HCEC 1CT (cell line): Measurements from ENCODE around the gene MAT2A.
"Not testable (repeated sequence)": the region's sequence is repeated elsewhere in the genome, so short reads cannot be mapped to it uniquely, and the experiment has no call there.

Source experiments
- DNase-seq: peaks from one replicate; pipeline ENCODE4 v3.0.0-alpha.2; 2017

The MAT2A gene

DNA sequence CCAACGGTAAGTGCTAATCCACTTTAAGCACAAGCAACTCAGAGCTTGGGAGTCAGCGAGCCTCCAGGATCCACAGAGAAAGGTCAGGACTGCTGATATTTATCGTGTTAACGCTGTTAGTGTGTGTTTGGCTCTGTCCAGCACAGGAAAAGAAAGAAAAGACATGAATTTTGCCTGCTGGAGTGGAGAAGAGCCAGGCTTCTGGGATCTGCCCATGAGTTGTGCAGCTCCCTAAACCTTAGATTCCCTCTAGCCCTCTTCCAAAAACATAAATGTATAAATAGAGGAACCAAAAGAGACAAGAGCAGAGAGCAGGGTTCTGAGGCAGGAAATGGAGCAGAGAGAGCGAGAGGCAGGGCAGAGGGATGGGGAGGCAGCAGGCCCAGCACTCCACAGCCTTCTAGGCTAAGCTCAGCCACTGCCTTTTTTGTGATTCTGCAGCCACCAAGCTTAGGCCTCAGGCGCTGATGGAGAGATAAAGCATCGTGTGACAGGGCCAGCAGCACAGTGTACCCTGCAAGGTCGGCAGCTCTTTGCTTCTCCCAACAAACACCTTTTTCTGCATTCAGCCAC, 14.5 kb upstream of the MAT2A start:
- no peak for DNase-seq

DNA sequence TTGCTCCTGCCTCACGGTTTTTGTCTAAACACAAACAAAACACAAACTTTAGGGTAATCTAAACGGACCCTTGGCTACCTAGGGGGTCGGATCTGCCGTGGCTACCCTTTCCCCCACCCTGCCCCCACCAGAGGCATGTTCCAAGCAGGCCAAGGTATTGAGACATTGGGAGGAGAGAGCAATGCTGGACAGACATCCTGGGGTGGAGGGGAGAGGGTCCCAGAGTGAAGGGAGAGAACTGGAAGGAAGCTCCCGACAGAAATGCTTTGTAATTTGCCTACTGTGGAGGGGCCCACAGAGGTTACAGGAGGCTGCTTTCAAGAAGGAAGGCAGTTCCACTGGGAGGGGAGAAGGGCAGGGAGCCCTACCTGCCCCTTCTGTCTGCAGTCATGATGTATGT, 13.9 kb upstream of the MAT2A start:
- DNase-seq: no peak

DNA sequence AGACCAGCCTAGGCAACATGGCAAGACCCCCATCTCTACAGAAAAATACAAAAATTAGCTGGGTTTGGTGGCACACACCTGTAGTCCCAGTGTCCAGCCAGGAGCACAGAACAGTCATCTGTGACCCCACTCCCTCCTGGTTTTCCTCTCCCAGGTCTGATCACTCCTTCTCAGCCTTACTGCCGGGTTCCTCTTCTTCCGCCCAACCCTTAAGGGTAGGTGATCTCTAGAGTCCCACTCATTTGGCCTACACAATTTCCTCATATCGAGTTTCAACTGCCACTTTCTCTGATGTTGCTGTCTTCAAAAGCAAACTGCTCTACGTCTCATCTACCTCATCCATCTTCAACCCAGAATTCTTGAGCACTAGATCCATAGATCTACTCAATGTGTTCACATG, 13.4 kb upstream of the MAT2A start:
- DNase-seq: no peak

DNA sequence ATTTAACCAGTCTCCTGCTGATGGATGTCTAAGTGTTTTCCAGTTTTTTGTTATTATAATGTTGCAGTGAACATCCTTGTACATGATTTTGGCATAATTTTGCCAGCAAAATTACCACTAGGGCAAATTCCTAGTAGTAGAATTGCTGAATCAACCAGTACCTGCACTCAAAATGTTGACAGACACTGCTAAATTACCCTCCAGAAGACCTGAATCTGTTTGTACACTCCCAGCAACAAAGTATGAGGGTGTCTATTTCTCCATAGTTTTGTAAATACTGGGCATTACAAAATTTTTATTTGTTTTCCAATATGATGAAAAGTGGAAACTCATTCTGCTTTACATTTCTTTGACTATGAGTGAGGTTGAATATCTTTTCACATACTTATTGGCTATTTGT, 11.2 kb upstream of the MAT2A start:
- no peak for DNase-seq

DNA sequence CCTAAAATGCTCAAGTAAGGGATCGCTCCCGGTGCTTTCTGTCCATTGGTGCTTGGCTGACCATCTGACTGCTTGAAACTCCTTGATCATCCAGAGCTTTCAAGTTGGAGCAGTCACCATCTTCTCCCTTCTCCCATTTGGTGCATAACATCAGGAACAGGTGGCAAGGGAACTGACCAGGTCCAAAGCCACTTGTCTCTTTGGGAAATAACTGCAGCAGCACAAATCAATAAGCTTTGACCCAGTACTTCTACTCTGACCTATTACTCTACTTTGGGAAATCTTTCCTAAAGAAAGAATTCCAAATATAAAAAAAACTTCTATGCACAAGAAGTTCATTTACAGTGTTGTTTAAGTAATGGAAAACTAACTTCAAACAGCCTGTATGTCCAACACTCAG, 10.6 kb upstream of the MAT2A start:
- no peak for DNase-seq

DNA sequence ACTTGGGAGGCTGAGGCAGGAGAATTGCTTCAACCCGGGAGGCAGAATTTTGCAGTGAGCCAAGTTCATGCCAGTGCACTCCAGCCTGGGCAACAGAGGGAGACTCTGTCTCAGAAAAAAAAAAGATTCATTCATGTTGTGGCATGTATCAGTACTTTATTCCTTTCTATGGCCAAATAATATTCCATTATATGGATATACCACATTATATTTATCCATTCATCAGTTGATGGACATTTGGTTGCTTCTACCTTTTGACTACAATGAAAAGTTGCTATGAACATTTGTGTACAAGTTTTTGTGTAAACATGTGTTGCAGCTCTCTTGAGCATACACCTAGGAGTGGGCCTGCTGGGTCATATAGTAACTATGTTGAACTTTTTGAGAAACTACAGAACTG, 9.2 kb upstream of the MAT2A start:
- no peak for DNase-seq

DNA sequence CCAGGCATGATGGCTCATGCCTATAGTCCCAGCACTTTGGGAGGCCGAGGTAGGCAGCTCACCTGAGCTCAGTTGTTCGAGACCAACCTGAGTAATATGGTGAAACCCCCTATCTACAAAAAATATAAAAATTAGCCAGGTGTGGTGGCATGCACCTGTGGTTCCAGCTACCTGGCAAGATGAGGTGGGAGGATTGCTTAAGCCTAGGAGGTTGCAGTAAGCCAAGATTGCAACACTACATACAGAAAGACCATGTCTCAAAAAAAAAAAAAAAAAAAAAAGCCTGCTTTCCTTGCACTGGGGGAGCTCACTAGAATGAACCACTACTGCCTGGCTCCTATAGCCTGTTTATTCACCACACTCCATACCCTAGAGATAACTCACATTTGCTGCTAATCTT, 7.4 kb upstream of the MAT2A start:
- DNase-seq: no peak

DNA sequence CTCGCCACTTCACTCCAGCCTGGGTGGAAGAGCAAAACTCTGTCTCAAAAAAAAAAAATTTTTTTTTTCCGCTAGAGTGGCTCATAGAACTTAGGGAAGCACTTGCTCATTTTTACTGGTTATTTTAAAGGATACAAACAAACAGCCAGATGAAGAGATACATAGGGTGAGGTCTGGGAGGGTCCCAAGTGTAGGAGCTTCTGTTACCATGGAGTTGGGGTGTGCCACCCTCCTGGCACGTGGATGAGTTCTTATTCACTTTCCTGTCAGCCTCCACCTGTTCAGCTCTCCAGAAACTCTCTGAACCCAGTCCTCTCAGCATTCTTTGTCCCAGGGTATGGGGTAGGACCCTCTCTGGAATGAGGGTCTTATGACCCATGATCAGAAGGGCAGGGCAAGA, 4.9 kb upstream of the MAT2A start:
- no peak for DNase-seq

DNA sequence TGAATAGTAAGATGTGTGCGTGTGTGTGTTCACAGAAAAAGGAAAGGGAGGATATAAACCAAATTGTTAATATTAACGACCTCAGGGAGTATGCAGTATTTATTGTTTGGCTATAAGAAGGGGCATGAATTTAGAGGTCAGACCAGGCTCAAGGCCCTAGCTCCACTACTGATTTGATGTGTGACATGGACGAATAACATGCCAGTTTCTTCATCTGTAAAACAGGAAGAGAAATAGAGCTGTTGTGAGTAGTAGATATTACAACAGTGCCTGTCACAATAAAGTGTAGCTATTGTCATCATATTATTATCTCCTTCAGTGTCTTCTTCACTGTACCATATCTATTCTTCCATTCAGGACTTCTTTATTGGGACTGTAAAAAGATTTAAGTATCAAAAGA, 4.1 kb upstream of the MAT2A start:
- no peak for DNase-seq

DNA sequence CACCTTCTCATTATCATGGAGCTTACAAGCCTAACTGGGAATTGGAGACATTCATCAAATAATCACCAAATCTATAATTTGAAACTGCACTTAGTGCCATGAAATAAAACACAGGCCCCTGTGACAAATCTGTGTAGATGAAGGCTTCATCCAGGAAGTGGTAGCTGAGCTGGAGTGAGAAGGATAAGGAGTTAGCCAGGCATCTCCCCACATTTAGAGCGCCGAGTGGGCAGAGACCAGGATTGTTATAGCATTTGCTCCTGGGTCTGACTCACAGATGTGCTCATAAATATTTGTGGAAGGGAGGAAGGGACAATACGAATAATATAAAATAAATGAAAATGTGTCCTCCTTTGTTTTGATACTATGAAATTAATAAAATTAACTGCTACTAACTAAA, 2.5 kb upstream of the MAT2A start:
- peak; percentile 72 for DNase-seq

DNA sequence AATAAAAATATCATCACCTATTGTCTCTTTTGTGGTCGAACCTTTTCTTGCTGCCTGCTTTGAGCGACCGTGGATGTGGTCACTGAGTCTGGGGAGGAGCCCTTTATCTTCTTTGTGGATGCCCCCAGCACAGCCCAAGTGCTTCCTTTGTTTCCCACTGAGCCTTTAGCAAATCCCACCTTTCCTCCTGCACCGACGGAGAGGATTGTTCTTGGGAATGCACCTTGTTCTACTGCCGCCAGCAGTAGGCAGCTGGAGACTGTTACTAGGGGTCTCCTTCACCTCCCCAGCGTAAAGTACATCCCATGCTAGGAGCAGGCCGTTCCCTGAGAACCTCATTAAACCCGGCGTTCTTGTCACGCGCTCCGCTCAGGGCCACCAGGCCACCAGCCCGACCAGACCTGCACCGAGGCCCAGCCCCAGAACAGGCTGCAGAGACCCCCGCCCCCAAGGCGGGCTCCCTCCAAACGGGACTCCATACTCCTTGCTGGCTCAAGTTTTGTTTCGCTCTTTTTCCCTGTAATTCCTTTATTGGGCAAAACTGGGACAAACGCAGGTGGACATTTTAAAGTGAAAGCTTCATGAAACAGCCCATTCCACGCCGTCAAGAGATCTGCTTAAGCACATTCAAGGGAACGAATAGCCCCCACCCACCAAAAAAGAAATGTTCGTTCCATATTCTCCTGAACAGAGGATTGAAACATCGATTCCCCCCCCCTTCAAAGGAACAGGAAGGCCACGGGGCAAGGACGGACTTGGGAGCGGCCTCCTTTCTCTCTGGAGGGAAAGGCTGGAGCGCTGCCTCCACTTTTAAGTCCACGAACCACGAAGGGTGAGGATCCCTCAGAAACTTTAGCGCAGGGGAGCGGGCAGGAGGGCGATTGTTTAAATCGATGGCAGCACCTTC, 1.1 kb upstream of the MAT2A start:
- DNase-seq: peak; percentile 28

DNA sequence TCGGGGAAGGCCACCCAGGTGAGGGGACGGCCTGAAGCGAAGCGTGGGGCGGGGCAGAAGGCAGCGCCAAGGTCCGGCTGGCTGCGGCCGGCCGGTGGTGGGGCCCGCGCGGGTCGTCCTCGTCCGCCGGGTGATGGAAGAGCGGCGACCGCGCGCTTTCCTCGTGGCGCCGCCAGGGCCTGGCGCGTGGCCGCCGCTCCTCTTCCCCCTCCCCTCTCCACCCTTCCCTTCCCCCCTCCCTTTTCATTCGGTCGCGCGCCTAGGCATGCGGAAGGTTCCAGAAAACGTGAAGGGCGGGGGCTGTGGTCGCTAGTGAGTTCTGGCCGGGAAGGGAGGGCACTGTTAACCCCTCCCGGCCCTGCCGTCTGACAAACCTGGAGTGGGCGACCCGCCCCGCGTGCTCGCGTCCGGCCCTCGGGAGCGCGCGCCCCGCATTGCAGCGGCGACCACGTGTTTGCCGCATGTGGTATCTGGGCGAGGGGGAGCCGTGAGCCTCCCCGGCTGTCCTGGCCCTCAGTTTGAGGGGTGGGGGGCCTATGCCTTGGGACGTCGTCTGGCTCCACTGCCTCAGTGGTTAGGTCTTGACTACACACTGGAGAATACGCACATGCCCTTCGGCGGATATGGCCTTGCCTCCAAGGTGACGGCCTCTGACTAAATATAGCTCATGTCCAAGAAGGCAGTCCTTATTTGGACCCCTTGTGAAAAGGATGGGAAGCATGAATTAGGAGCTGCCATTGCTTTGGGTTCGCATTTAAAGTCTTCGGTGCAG, 579 bp downstream of the MAT2A start:
- DNase-seq: peak; percentile 59

DNA sequence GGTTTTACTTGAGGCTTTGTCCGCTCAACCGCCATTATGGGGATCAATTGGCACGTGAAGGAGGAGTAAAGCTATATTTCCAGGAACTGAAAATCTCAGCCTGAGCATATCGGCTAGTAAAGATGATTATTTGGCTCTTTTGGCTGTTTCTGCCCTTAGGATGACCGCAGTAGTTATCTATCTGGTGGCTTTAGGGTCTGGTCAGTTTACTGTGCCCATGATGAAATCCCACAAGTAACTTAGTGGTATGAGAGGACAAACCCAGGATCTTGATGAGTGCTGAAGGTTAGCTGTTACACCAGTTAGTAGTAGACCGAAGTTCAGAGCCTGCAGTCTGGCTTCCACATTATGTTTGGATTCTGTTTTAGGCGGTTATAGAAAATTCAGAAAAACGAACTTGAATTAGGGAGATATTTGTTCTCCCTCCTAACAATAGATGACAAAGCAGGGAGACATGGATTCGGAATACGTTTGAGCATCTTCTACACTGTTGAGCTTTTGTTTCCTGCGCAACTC, 1.2 kb downstream of the MAT2A start:
- peak; percentile 33 for DNase-seq

DNA sequence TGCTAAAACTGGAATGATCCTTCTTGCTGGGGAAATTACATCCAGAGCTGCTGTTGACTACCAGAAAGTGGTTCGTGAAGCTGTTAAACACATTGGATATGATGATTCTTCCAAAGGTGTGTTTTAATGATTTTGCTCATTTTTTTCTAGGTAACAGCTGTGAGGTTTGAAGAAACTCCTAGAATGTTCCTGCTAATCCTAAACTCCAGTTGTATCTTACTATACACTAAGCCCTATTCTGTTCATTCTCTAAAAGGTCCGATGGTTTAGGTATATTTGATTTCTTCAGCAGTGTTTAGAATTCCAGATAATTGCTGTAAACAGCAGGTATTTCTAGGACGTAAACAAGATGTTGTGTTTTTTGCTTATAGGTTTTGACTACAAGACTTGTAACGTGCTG, 2.3 kb downstream of the MAT2A start:
- DNase-seq: no peak

DNA sequence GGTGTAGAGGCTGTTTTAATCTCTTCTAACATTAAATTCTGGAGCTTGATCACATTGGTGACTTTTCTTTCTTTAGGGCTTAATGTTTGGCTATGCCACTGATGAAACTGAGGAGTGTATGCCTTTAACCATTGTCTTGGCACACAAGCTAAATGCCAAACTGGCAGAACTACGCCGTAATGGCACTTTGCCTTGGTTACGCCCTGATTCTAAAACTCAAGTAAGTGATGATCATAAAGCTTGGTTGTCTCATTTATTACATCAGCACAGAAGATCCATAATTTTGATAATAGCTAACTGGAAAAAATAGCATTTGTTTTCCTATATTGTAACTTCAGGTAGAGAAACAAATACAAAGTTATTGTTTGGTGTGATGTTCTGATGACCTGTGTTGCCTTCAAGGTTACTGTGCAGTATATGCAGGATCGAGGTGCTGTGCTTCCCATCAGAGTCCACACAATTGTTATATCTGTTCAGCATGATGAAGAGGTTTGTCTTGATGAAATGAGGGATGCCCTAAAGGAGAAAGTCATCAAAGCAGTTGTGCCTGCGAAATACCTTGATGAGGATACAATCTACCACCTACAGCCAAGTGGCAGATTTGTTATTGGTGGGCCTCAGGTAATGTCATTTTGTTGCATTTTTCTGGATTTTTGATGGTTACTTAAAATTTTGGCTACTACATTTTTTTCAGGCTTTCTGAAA, 2.9 kb downstream of the MAT2A start:
- no peak for DNase-seq

DNA sequence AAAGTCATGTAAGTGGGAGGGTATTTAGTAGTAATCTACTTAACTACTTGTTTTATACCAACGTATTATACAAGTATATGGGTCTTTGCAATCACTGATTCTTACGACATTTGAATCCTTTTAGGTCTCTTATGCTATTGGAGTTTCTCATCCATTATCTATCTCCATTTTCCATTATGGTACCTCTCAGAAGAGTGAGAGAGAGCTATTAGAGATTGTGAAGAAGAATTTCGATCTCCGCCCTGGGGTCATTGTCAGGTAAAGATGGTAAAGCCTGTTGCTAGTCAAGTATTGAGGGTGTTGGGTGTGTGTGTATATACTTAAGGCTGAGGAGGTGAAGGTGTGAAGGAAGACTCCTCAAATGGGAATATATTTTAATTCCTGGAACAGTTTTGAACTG, 3.8 kb downstream of the MAT2A start:
- no peak for DNase-seq

DNA sequence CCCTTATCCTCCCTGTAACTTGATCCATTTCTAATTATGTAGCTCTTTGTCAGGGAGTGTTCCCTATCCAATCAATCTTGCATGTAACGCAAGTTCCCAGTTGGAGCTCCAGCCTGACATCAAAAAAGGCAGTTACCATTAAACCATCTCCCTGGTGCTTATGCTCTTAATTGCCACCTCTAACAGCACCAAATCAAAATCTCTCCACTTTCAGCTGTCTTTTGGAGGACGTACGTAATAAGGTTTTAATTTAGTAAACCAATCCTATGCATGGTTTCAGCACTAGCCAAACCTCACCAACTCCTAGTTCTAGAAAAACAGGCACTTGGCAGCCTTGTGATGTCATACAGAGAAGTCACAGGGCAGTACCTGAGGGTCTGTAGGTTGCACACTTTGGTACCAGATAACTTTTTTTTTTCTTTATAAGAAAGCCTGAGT, 5.3 kb downstream of the MAT2A start:
- not testable (repeated sequence) for DNase-seq

DNA sequence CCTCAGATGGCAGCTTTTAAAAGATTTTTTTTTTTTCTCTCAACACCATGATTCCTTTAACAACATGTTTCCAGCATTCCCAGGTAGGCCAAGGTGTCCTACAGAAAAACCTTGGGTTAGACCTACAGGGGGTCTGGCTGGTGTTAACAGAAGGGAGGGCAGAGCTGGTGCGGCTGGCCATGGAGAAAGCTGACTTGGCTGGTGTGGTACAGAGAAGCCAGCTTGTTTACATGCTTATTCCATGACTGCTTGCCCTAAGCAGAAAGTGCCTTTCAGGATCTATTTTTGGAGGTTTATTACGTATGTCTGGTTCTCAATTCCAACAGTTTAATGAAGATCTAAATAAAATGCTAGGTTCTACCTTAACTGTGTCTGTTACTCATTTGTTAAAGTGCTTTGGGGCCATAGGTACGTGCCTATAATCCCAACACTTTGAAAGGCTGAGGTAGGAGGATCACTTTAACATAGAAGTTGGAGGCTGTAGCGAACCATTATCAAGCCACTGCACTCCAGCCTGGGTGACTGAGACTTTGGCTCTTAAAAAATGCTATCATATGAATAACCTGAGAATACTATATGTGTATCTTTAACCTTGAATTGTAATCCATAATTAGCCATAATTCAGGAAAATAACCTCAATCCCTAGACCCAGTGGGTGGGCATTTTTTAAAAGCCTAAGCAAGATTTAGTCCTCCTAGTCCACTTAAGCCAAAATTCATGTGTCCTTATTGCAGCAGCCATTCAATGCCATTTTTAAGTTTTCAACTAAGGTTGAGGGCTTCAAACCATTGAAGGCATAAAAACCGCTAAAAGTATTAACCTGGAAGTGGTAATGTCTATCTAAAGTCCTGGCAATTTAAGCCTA, 6.2 kb downstream of the MAT2A start:
- not testable (repeated sequence) for DNase-seq

DNA sequence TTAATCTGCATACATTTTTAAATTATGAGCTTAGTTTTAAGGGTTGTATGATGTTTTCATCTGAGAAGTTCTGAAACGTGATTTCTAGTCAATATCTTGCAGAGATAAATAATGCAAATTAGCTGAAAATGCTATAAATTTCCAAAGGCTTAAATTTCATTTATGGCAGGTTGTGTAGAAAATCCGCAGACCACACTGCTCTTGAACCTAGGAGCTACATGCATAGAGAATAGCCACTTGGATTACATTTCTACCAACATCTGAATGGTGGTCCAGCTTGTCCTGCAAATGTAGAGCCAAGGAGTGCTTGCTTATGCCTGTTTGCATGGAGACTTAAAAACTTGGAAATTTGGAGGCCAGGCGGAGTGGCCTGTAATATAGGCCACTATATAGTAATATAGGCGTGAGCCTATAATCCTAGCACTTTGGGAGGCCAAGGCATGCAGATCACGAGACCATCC, 6.8 kb downstream of the MAT2A start:
- peak; percentile 32 for DNase-seq

DNA sequence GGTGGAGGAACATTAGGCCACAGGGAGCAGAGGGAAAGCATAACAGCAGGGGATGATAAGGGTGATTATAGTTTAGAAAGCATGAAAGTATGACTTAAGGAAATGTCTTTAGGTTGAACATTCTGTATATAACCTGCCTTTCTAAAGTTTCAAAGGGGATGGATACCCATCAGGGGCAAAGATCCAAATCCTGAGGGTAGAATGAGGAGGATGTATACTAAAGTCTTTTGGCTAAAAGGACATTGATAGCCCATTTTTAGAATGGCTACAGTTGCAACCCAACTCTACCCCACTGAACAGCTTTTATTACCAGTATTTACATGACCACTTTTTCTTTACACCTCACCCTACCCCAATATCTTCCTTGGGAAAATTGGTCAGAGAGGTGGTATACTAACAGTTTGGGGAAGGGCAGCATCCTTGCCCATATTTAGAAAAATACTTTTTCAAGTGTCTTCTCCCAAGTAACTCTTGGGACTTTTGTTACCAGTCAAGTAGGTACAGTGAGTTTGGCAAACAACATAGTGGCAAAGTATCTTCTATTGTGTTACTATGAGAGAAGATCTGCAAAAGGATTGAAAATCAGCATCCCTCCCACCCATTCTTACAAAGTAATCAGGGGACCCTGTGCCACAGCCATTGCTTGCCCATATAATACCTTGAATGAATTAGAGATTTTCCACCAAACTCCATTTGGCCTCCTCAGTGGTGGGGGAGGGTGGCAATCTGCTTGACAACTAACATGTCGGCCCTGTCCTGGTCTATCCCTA, 8.3 kb downstream of the MAT2A start:
- DNase-seq: peak; percentile 23
